NCI-H2081 (cell line): ENCODE results near the gene KRT23.

Source experiments
- DNase-seq, 2 experiments: peaks; one replicate each; lab custom pipeline; 2025; lab: John Stamatoyannopoulos, UW

Gene KRT23, protein sequence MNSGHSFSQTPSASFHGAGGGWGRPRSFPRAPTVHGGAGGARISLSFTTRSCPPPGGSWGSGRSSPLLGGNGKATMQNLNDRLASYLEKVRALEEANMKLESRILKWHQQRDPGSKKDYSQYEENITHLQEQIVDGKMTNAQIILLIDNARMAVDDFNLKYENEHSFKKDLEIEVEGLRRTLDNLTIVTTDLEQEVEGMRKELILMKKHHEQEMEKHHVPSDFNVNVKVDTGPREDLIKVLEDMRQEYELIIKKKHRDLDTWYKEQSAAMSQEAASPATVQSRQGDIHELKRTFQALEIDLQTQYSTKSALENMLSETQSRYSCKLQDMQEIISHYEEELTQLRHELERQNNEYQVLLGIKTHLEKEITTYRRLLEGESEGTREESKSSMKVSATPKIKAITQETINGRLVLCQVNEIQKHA

DNA sequence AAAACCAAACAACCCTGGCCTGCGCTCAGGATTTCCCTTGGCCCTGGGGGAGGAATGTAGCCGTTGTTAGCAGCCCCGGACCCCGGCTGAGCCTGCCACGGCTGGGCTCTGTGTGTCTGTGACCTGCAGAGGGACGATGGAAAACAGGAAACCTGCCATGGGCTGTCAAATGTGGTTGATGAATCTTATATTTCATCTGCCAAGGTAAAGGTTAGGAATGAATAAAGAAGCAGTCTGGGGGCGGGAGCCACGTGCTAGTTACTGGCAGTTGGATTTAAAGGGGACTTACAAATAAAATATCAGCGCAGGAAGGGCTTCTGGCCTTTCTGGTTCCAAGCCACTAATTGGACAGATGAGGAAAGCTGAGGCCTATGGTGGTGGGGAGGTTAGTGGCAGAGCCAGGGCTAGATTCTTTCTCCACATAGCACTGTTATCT is at the start of gene KRT23:
Gene KRT23, minus strand, starts transcription at position 263 of the 436 bp plus-strand sequence. CDS start 1,043 bp downstream, outside the sequence.
- peak in 1 of 2 experiments; percentile 9 for DNase-seq

- DNase-seq, result no peak
These were observed 49.5 kb upstream of the KRT23 start for GRCh38 chr17:40986920-40987319.

DNA sequence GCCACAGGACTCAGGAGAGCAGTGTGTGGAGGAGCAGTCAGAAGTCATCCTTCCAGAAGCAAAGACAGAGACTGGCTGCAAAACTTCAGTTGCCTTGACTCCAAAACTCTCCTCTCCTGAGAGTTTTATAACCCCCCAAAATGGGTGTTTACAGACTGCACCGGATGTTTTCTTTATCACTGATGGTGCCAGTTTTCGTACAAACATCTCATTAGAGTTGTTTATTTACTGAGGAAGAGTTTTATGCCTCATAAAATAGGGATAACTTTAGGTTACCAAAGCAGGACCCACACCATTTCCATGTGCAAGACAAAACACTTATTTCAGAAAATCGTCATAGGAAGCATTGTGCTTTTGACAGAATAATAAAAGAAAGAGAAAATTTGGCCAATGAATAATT is 46.8 kb upstream of the KRT23 start, which contains the start of gene KRT40:
Gene KRT40, minus strand, starts transcription at position 101 of the 400 bp plus-strand sequence. Its CDS starts 53 bp downstream, at position 48.
- DNase-seq, result no peak

DNA sequence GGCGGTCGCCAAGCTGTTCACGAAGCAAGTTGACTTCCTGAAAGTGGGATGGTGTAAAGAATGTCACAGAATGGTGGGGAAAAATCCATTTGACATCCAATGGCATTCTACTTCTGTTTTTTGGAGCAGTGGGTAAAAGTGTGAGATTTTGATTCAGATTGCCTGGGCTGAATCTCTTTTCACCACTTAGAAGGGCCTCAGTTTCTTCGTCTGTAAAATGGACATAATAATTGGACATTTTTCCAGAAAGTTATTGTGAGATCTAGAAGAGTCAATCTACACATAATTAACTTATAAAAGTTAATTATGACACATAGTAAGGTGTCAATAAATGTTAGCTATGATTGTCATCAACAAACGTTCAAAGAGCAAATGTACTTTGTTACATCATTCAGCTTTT is 43.7 kb upstream of the KRT23 start:
- DNase-seq, result no peak

DNA sequence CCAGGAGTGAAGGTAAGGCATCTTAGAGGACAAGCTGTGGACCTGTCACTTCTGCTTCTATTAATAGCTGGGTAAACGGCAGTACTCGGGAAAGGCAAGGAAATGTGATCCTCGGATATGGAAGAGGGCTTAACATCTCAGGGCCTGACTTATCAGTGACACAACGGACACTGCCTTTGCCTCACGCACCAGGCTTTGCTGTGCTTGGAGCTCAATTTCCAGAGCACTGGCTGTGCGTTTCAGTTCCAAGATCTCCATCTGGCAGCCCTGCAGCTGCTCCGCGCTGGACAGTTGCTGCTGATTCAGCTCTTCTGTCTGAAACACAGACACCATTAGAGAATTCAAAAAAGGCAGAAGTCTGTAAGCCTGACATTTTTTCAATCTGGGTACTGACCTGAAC is 43.1 kb upstream of the KRT23 start:
- DNase-seq, result no peak

- DNase-seq, result no peak
These were observed 42.7 kb upstream of the KRT23 start for GRCh38 chr17:40980117-40980516.

GRCh38 chr17:40978575-40979151 is 41.2 kb upstream of the KRT23 start:
- no peak for DNase-seq

DNA sequence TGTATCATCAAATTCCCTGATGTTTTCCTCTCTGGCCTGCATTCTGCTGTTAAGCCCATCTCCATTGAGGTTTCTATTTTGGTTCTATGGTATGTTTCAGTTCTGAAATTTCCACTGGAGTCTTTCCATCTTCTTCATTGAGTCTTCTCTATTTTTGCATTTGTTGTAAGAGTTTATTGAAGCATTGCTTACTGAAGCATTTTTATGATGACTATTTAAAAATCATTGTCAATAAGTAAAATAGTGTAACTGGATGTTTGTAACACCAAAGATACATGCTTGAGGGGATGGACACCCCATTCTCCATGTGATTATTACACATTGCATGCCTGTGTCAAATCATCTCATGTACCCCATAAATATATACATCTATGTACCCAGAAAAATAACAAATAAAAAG is 38.1 kb upstream of the KRT23 start:
- DNase-seq, result no peak

DNA sequence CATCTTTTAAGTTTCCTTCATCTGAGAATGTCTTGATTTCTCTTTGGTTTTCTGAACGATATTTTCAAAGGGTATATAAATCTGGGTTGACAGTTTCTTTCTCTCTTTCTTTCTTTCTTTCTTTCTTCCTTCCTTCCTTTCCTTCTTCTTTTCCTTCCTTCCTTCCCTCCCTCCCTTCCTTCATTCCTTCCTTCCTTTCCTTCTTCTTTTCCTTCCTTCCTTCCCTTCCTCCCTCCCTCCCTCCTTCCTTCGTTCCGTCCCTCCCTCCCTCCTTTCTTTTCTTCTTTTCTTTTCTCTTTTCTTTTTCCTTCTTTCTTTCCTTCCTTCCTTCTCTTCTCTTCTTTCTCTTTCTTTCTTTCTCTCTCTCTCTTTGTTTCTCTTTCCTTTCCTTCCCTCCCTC is 36.9 kb upstream of the KRT23 start:
- DNase-seq, result no peak

DNA sequence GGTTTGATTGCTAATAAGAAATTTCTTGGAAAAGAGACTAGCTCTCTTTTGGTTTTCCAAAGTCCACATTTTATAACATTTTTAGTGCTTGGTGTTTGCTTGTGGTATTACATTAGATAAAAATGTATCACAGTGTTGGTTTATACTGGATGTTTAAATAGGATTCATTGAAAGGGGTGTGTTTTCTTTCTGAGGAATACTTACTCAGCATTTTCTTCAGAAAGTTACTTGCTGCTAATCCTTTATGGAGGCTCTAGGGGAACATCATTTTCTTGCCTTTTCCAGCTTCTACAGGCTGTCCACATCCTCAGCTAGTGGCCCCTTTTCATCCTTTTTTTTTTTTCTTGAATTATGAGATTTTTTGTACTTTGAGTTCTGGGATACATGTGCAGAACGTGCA is 30.1 kb upstream of the KRT23 start:
- DNase-seq, result no peak

- DNase-seq, result no peak
These were observed 29.4 kb upstream of the KRT23 start, which contains the start of gene KRT39 for GRCh38 chr17:40966848-40967247. Gene KRT39 (minus strand): TSS chr17:40966948. CDS start chr17:40966856, 92 bp downstream.

- DNase-seq, result peak in 1 of 2 experiments; percentile 12
These were observed 26.4 kb upstream of the KRT23 start for GRCh38 chr17:40963838-40964237.

GRCh38 chr17:40962059-40962561 is 24.7 kb upstream of the KRT23 start:
- no peak for DNase-seq

GRCh38 chr17:40961591-40961990 is 24.1 kb upstream of the KRT23 start:
- no peak for DNase-seq

- DNase-seq, result no peak
These were observed 22.7 kb upstream of the KRT23 start for GRCh38 chr17:40960144-40960543.

- DNase-seq, result no peak
These were observed 20.9 kb upstream of the KRT23 start for GRCh38 chr17:40958086-40958953.

DNA sequence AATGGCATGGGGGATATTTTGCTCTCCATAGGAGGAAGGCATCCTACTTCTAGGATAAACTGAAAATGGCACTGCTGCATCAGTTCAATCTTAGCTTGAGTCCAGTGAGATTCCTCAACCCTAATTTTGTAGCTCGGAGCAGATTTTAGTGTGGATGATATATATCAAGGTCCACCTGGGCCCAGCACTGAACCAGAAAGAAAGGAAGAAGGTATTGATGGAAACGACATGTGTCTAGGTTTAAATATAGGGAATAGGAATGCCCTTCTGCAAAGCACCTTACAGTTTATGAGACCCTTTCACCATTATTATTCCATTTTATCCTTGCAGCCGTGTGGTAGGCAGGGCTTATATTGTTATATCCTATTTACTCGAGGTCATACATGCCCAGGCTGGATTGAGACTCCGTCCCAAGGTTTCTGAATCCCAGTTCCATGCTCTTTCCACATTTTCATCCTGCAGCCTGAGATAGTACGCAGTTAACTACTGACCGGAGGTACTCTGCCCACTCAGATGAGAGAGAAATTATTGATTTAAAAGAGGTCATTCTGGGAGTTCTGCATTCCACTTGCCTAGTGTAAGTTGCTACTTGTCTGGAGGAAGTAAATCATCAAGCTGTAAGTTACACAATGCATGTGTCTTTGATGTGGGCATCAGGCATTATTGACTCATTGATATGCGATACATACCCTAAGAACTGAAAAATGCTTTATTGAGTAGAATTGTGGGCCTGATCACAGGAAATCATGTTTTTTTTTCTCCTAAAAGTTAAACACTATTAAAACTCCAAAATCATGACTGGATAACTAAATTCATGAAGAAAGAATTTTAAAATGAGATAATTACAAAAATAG is 19.2 kb upstream of the KRT23 start:
- no peak for DNase-seq

GRCh38 chr17:40953881-40954280 is 16.4 kb upstream of the KRT23 start:
- no peak for DNase-seq

- no peak for DNase-seq
These were observed 15.2 kb upstream of the KRT23 start for GRCh38 chr17:40952661-40953060.

DNA sequence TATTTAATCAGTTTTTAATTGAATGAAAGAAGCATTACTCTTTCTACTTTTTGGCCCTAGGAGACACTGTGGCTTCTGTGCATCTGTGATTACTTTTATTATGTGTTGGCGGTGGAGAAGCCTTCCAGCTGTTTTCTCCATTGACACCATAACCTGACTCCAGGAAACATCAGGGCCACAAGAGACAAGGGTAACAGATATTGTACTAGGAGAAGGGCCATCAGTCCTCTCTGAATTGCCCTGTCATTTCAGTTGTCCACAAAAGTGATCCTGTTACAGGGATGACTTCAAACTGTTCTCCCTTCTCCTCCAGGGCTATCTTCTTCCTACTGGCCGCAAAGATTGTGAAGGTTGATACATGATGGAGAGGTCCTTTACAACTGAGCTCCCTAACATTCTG is 14.7 kb upstream of the KRT23 start:
- DNase-seq, result no peak

DNA sequence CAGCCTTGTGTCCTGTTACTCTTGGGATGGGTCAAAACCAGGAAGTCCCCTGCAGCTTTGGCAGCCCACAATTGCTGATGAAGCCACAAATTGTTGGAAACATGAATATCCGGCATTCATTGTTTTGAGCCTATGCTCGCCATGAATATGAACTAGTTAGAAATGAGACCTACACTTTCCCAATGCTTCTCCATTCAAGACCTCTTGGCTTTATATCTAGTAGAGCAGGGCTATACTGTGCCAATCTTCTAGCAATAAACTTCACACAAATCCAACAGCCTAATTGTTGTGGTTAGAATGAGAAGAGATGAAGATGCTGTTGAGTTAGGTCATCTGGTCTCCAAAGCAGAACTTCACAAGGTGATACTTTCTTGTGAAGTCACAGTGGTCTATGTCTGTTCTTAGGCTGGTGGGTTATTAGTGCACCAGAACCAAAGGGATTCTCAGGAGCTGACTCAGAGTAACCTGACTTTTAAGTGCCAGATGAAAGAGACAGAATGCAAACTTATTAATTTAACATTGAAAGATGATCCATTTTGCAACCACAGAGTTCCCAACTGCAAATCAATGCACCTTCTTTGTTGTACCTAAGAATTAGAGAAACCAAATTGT is 13.7 kb upstream of the KRT23 start:
- DNase-seq, result no peak
